IMR-90 (cell line): ENCODE data around the gene E4F1. TPM values are rescaled to one million over a fixed set of nuclear protein-coding genes. Genes with fewer than 3 reads are reported as not detected.

Experiments used
- ATAC-seq: fragments of 200-7000 bp; cut with Tn5 transposase; 2 replicates; pipeline ENCODE4 v1.9.1; 2020; ENCODE audit warnings: low read depth, mild to moderate bottlenecking, moderate library complexity
- BruUV-seq: library from RNA; stranded (reverse); fragments of 400-500 nt; replicated peaks from 2 replicates; lab custom pipeline; 2021; lab: Mats Ljungman, UMichigan
- CTCF ChIA-PET: fragments of 300-600 bp; formaldehyde crosslinking; extraction: SDS; loops from one replicate; lab custom pipeline; 2021; ENCODE audit warnings: antibody characterized with exemption; lab: Yijun Ruan, JAX
- POLR2A ChIA-PET: fragments of 300-600 bp; sonication (Branson Sonifier 250); formaldehyde crosslinking; loops from one replicate; lab custom pipeline; 2022; ENCODE audit warnings: antibody characterized with exemption; ENCODE audit not compliant: unreplicated experiment; lab: Charles Lee
- DNase-seq: peaks from one replicate; pipeline ENCODE4 v3.0.0; 2013
- H2AFZ ChIP-seq: replicated peaks from 2 replicates; pipeline ENCODE3; 2013; ENCODE audit warnings: low read length, mild to moderate bottlenecking; ENCODE audit not compliant: poor library complexity
- H2AK5ac ChIP-seq: 2 replicates; pipeline ENCODE4 v1.6.1; 2013; ENCODE audit warnings: low read depth, low read length, inconsistent platforms
- H2AK9ac ChIP-seq: replicated peaks from 2 replicates; pipeline ENCODE3; 2013; ENCODE audit warnings: mild to moderate bottlenecking, low read depth, low read length, moderate library complexity; ENCODE audit not compliant: poor library complexity
- H2BK120ac ChIP-seq: 2 replicates; pipeline ENCODE4 v1.6.1; 2013; ENCODE audit warnings: low read depth, low read length, inconsistent platforms
- H2BK15ac ChIP-seq: 3 replicates; pipeline ENCODE4 v1.6.1; 2013; ENCODE audit warnings: low read depth, low read length, inconsistent platforms
- H2BK20ac ChIP-seq: 2 replicates; pipeline ENCODE4 v1.6.1; 2013; ENCODE audit warnings: low read depth, mild to moderate bottlenecking, inconsistent platforms, low read length, moderate library complexity
- H2BK5ac ChIP-seq: 2 replicates; pipeline ENCODE4 v1.6.1; 2013; ENCODE audit warnings: mild to moderate bottlenecking, low read depth, low read length, inconsistent platforms; ENCODE audit not compliant: poor library complexity, severe bottlenecking
- H3K14ac ChIP-seq: replicated peaks from 2 replicates; pipeline ENCODE4 v1.6.1; 2013; ENCODE audit warnings: low read depth, low read length, inconsistent platforms
- H3K18ac ChIP-seq: 2 replicates; pipeline ENCODE4 v1.6.1; 2013; ENCODE audit warnings: low read depth, low read length, control low read depth
- H3K23ac ChIP-seq: 2 replicates; pipeline ENCODE4 v1.6.1; 2013; ENCODE audit warnings: low read depth, low read length, inconsistent platforms
- H3K27ac ChIP-seq: 2 replicates; pipeline ENCODE4 v1.5.1; 2013; ENCODE audit warnings: mild to moderate bottlenecking, control low read depth, low read length; ENCODE audit not compliant: insufficient read depth
- H3K27me3 ChIP-seq: 2 replicates; pipeline ENCODE4 v1.6.1; 2013; ENCODE audit warnings: low read length; ENCODE audit not compliant: control insufficient read depth, insufficient read depth
- H3K36me3 ChIP-seq: 2 replicates; pipeline ENCODE4 v1.6.1; 2013; ENCODE audit warnings: low read length, mixed read lengths; ENCODE audit not compliant: control insufficient read depth, insufficient read depth
- H3K4ac ChIP-seq: 2 replicates; pipeline ENCODE4 v1.6.1; 2013; ENCODE audit warnings: low read depth, low read length, inconsistent platforms
- H3K4me1 ChIP-seq: 2 replicates; pipeline ENCODE4 v1.6.1; 2013; ENCODE audit warnings: low read length, mixed read lengths; ENCODE audit not compliant: control insufficient read depth, insufficient read depth
- H3K4me2 ChIP-seq: 2 replicates; pipeline ENCODE4 v1.6.1; 2013; ENCODE audit warnings: low read depth, mild to moderate bottlenecking, control low read depth, low read length, moderate library complexity
- H3K4me3 ChIP-seq: 2 replicates; pipeline ENCODE4 v1.5.1; 2013; ENCODE audit warnings: low read depth, mild to moderate bottlenecking, control low read depth, low read length, moderate library complexity; ENCODE audit not compliant: insufficient read depth
- H3K56ac ChIP-seq: 2 replicates; pipeline ENCODE4 v1.6.1; 2013; ENCODE audit warnings: low read length, inconsistent platforms; ENCODE audit not compliant: insufficient read depth; ENCODE audit errors: extremely low read depth
- H3K79me1 ChIP-seq, 2 experiments: 2 replicates each; pipeline ENCODE4 v1.6.1; 2013; ENCODE audit warnings: low read length in 2 of 2, inconsistent platforms in 1 of 2, low read depth in 1 of 2
- H3K9ac ChIP-seq: 2 replicates; pipeline ENCODE4 v1.6.1; 2013; ENCODE audit warnings: low read depth, low read length, control low read depth
- H3K9me1 ChIP-seq: 2 replicates; pipeline ENCODE4 v1.6.1; 2013; ENCODE audit warnings: low read length, inconsistent platforms; ENCODE audit not compliant: insufficient read depth
- H3K9me3 ChIP-seq: 2 replicates; pipeline ENCODE4 v1.6.1; 2013; ENCODE audit warnings: low read length; ENCODE audit not compliant: control insufficient read depth, insufficient read depth
- H4K20me1 ChIP-seq: 2 replicates; pipeline ENCODE4 v1.6.1; 2013; ENCODE audit warnings: low read length, inconsistent platforms; ENCODE audit not compliant: insufficient read depth
- H4K5ac ChIP-seq: 2 replicates; pipeline ENCODE4 v1.6.1; 2013; ENCODE audit warnings: mild to moderate bottlenecking, low read depth, low read length, control low read depth
- H4K8ac ChIP-seq, 2 experiments: 2 replicates each; pipeline ENCODE4 v1.6.1; 2013; ENCODE audit warnings: low read depth in 2 of 2, low read length in 2 of 2, control low read depth in 1 of 2, inconsistent platforms in 1 of 2
- H4K91ac ChIP-seq: 2 replicates; pipeline ENCODE4 v1.6.1; 2013; ENCODE audit warnings: low read depth, low read length, inconsistent platforms; ENCODE audit not compliant: insufficient read depth
- CHD1 ChIP-seq: IDR thresholded peaks from 2 replicates; pipeline ENCODE4 v1.6.1; 2012; ENCODE audit warnings: low read depth, low read length, improper control_type of control experiment
- FOS ChIP-seq: fragments of 150-350 bp; IDR thresholded peaks from 2 replicates; pipeline ENCODE4 v1.6.1; 2016; ENCODE audit warnings: low read depth, low read length
- MAFK ChIP-seq: IDR thresholded peaks from 2 replicates; pipeline ENCODE4 v1.6.1; 2012; ENCODE audit warnings: low read depth, low read length, improper control_type of control experiment
- MAZ ChIP-seq: IDR thresholded peaks from 2 replicates; pipeline ENCODE4 v1.6.1; 2012; ENCODE audit warnings: low read depth, mild to moderate bottlenecking, low read length, improper control_type of control experiment, moderate library complexity, borderline replicate concordance
- MXI1 ChIP-seq: IDR thresholded peaks from 2 replicates; pipeline ENCODE4 v1.6.1; 2012; ENCODE audit warnings: low read depth, mild to moderate bottlenecking, low read length, moderate library complexity, borderline replicate concordance
- NFE2L2 ChIP-seq: fragments of 150-350 bp; IDR thresholded peaks from 2 replicates; pipeline ENCODE4 v1.6.1; 2016; ENCODE audit warnings: low read depth, mild to moderate bottlenecking, low read length
- WGBS, 2 experiments: methylation state at CpG; one replicate each; pipeline versions ENCODE4 v1.1.5 to v1.1.7; 2013; ENCODE audit warnings: missing lambda C conversion rate in 2 of 2; ENCODE audit not compliant: insufficient read length in 1 of 2; ENCODE audit errors: extremely low coverage in 2 of 2; 5-methylcytosine and 5-hydroxymethylcytosine counted together
- dilution Hi-C: fragments of 300-500 bp; cut with HindIII; formaldehyde crosslinking; loops from one replicate; pipeline ENCODE4 v1.14.3; 2018; ENCODE audit warnings: low sequenced_read_pairs; ENCODE audit not compliant: unreplicated experiment
- in situ Hi-C: fragments of 300-500 bp; cut with MboI; formaldehyde crosslinking; loops from 3 replicates; pipeline ENCODE4 v1.14.3; 2019; ENCODE audit warnings: low sequenced_read_pairs, inconsistent platforms, mixed read lengths
- intact Hi-C: fragments of 100-400 bp; cut with micrococcal nuclease; formaldehyde crosslinking; loops from 2 replicates; pipeline ENCODE4 v1.10.0; 2022
- polyA plus RNA-seq, 3 experiments: library from polyadenylated mRNA; depleted of rRNA; stranded (reverse); fragments of >200 nt; gene quantifications; 2 replicates each; pipeline ENCODE4 v1.2.3, GENCODE V29; 2012; ENCODE audit warnings: low replicate concordance in 1 of 3
- total RNA-seq: library from RNA; depleted of rRNA; stranded (reverse); fragments of >200 nt; gene quantifications from 2 replicates; pipeline ENCODE4 v1.2.3, GENCODE V29; 2012

Gene E4F1
- total and polyA plus RNA-seq, 2 of the 4 experiments (the other 2 are of a cell fraction), result 13.1 to 33.0 TPM

DNA sequence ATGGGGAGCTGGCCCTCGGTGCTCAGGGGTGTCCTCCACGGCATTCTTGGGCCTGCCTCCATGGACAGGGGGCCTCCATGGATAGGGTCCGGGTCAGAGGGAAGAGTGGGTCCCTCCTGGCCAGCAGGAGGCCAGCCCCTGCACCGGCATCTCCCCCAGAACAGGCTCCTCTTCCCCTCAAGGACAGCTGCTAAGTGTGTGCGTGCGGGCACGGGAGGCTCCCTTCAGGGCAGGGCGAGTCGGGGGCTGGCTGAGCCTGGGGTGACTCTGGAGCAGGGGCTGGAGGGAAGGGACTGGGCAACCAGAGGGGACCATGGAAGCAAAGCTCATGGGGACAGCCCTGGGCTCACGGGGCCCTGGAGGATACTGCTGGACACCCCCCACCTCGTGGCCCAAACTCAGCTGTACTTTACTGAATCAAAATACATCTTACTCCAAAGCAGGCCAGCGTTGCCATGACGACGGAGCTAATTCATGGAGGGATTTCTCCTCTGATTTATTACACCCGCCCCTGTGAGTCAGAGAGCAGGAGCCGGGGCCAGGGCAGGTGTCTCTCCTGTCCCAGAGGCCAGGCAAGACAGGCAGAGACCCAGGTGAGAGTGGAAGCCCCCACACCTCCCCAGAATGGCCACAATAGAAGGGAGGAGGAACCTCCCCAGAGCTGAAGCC is 29.1 kb upstream of the E4F1 start:
- no TSS peak for BruUV-seq
- Histone ChIP-seq H3K9ac (no peak overlapping the region), H3K4me2 (no peak overlapping the region), H3K4me3 (no peak overlapping the region), H4K5ac (no peak overlapping the region), H4K20me1 (no peaks in the 10 kb centered on the region; the same call in 1 of the 2 replicates), H3K4me1 (no peaks in the 10 kb centered on the region), H2AFZ (peak overlapping the region; percentile 56), H4K91ac (no peak overlapping the region), H3K4ac (no peak overlapping the region), H2BK15ac (no peak overlapping the region), H2AK5ac (no peak overlapping the region), H3K18ac (no peak overlapping the region), H2AK9ac (no peak overlapping the region), H3K36me3 (no peaks in the 10 kb centered on the region), H3K27ac (no peak overlapping the region), H3K27me3 (peaks cover 53% of the 10 kb centered on the region), H2BK120ac (no peak overlapping the region), H2BK20ac (no peak overlapping the region), H2BK5ac (no peak overlapping the region), H3K56ac (no peak overlapping the region), H3K23ac (no peak overlapping the region), H3K79me1 (no peaks in the 10 kb centered on the region), H3K9me1 (no peaks in the 10 kb centered on the region), H3K14ac (no peak overlapping the region), H3K9me3 (no peaks in the 10 kb centered on the region), H4K8ac (no peak overlapping the region)
- POLR2A ChIA-PET, result no interaction called here
- in situ Hi-C loops, result no loop called here
- TF ChIP-seq NFE2L2 (no peak), FOS (no peak), CHD1 (no peak), MAZ (no peak), MXI1 (no peak), MAFK (no peak)
- 50% methylated on average over 2 of the region's 16 CpGs; no CpG with 5 or more reads in 1 of the 2 experiments for WGBS, 2 experiments
- DNase-seq, result peak; percentile 27
- dilution Hi-C loops, result no loop called here
- intact Hi-C loops, result no loop called here
- CTCF ChIA-PET, result interaction anchor here (0.6 kb wide), 1 partner anchor 238 kb away, joined by 3 read pairs; no protein-coding TSS in a partner anchor
- no peak for ATAC-seq
